ENCODE results near the gene SERBP1. TPM values are rescaled to one million over a fixed set of nuclear protein-coding genes. Genes with fewer than 3 reads are reported as not detected.

The SERBP1 gene
- 355 and 362 TPM in 2 replicates for total RNA-seq

GRCh38 chr1:67430358-67431155, at the start of gene SERBP1:
Gene SERBP1, minus strand, starts transcription at chr1:67430402. Its CDS starts 102 bp downstream, at chr1:67430300.

Other genes with a start within 250 kb of the SERBP1 start
- not detected in 2 replicates for gene IL12RB2, start 122.5 kb downstream of the SERBP1 start, total RNA-seq